ENCODE measurements around the gene LRCH1.
"Not testable (repeated sequence)": the region's sequence is repeated elsewhere in the genome, so short reads cannot be mapped to it uniquely, and the experiment has no call there.

Gene LRCH1

GRCh38 chr13:46759846-46760245, 206.9 kb downstream of the LRCH1 start:
- DNase-seq, result no peak

GRCh38 chr13:46761174-46761573, 208.2 kb downstream of the LRCH1 start:
- no peak for DNase-seq

- DNase-seq, result no peak
Observed at GRCh38 chr13:46761866-46762265, 208.9 kb downstream of the LRCH1 start.

DNA sequence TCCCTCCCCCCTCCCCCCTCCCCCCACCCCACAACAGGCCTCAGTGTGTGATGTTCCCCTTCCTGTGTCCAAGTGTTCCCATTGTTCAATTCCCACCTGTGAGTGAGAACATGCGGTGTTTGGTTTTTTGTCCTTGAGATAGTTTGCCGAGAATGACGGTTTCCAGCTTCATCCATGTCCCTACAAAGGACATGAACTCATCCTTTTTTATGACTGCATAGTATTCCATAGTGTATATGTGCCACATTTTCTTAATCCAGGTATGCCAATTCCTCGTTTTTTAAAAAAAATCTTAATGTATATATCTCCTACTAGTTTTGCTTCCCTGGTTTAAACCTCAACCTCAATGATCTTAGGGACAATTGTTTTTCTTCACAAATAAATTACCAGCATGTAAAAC, 217.0 kb downstream of the LRCH1 start:
- DNase-seq, result not testable (repeated sequence)

DNA sequence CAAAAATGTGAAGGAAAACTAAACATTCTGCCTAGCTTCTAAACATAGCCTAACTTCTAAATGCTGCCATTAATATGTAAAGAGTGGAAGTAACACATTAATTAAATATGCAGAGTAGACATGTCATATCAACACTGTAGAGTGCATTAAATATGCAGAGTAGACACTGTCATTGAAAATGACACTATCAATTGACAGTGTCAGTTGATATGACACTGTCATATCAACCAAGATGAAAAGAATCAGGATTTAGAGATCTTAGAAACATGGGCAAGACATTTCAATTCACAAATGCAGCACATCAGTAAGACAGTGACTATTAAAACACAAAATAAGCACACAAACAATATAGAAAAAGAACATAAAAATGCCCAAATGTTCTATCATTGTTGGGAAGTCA, 218.7 kb downstream of the LRCH1 start:
- DNase-seq, result no peak

DNA sequence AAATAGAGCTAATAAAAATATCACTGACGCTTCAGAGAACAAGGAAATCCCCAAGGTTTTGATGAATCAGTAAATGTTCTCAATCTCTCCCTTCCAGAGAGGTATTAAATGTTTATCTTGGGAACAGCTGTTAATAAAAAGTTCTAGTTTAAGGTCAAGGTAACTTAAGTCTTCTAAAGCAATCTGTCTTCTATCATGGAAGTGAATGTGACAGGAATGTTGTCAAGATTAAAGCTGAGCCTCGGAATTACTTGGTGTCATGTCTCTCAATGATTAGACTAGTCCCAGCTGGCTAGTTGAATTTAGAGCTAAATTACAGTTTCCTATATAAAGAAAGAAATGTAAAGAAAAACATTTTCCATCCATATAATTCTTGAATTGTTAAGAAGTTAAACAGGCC, 220.6 kb downstream of the LRCH1 start:
- DNase-seq, result no peak

- DNase-seq, result no peak
Observed at GRCh38 chr13:46775385-46776107, 222.6 kb downstream of the LRCH1 start.

DNA sequence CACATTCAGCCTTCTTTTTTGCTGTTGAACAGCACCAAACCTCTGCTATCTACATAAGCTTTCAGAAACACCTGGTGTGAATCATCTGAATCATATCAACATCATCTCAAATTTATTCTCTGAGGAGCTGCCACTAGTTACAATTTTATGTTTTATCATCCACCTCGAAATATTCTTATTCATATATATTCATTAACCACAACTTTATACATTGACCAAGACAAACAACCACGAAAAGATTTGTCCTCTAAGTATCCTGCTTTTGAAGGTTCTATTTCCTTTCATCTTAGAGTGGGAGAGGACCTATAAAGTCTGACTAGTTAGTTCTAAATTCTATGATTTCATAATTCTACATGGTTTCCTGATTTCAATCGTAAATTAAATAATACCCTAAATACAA, 225.1 kb downstream of the LRCH1 start:
- no peak for DNase-seq

- no peak for DNase-seq
Observed at GRCh38 chr13:46778890-46779289, 225.9 kb downstream of the LRCH1 start.

DNA sequence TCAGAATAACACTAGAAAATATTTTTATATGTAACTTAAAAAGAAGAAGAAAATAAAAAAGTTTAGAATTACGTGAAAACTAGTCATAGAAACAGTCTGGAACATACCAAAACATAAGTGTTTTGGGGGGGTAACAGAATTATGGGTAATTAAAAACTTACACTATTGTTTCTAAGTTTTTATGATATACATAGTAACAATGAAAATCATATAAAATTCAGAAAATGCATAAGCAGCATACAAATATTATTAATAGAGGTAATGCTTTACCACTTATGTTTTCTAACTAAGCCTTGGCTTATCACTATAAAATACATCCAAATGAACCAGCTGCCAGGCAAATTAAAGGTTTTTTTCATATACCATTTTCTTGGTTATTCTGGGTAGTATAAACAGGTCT, 229.1 kb downstream of the LRCH1 start:
- DNase-seq, result no peak

DNA sequence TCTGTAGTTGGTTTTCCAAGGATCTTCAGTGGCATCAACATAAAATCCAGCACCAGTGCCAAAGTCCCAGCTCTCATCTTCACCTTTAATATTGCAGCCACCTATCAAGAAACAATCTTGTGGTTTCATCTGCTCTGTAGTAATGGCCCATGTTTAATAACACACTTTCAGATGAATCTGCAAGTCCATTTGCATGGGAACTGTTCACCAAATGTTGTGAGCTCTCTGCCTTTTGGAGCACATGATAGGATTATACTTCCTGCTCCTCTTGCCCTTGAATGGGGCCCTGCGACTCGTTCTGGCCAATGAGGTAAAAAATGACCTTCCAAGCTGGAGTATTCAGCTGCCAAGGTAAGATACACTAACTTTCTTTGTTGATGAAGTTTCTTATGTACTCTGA, 229.7 kb downstream of the LRCH1 start:
- DNase-seq, result no peak

- no peak for DNase-seq
Observed at GRCh38 chr13:46783504-46783903, 230.5 kb downstream of the LRCH1 start.

DNA sequence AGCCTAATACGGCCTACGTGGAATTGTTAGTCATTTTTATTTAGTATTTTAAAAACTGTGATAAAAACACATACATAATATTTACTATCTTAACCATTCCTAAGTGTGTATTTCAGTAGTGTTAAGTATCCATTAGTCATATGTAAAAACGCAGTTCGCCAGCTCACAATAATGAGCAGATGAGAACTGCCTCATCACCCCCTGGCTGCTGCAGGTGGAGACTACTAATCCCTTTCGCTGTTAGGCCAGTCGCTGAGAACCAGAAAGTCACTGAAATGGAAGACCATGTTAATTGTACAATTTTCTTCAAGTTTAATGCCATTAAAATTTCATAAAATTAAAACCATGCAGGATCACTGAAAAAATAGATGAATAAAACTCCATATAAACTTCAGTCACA, 242.4 kb downstream of the LRCH1 start:
- no peak for DNase-seq

- DNase-seq, result no peak
Observed at GRCh38 chr13:46796129-46796514, 243.2 kb downstream of the LRCH1 start.

DNA sequence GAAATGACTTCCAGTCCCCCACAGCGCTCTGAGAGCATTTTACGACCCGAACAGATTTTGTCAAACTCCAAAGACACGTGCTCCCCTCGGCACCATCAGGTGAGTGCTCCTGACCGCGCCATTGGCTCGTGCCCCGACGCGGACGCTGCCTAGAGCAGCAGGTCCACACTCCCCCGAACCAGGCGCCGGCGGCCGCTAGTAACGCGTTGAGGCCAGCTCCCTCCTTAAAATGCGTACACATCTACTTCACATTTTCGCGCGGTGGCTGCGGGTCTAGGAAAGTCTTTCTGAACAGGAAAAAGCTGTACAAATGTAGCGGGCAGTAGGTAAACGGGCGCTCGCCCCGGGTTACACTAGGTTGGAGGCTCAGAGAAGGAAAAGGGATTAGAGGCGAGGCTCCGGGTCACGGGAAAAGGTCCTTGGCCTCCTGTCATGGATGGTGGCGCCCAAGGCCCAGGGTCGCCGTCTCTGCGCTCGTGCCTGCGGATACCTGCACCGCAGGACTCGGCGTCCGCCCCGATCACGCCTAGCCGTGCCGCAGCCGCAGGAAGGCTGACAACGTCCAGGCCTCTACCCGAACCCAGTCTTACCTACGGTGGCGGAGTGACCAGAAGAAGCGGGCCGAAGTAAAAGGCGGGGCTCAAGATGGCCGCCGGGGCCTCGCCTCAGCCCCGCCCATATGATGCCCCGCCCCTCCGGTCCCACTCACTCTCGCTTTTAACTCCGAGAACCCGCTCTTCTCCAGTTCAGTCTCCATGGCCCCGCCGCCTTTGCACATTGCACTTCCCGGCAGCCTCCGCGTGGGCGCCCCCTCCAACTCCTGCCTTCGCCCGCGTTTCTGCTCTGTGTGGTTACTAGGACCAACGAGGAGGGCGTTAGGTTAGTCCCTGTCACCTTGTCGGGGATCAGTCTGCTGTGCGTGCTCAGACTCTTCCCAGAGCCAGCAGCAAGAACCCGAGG, 243.8 kb downstream of the LRCH1 start, which contains the start of gene ESD:
ESD (minus strand) TSS at position 647 of the 960 bp plus-strand sequence. CDS start 5,748 bp downstream, outside the sequence.
- peak; percentile 94 for DNase-seq

- DNase-seq, result no peak
Observed at GRCh38 chr13:46797501-46798237, 244.7 kb downstream of the LRCH1 start.

GRCh38 chr13:46799139-46799538, 246.2 kb downstream of the LRCH1 start:
- no peak for DNase-seq

GRCh38 chr13:46801858-46802257, 248.9 kb downstream of the LRCH1 start:
- no peak for DNase-seq
